ENCODE results near the gene SLC13A3. TPM values are rescaled to one million over a fixed set of nuclear protein-coding genes. Genes with fewer than 3 reads are reported as not detected.

The SLC13A3 gene
- total and polyA plus RNA-seq, 9 donors = 0.36 to 7.1 (median 4.6) TPM

DNA sequence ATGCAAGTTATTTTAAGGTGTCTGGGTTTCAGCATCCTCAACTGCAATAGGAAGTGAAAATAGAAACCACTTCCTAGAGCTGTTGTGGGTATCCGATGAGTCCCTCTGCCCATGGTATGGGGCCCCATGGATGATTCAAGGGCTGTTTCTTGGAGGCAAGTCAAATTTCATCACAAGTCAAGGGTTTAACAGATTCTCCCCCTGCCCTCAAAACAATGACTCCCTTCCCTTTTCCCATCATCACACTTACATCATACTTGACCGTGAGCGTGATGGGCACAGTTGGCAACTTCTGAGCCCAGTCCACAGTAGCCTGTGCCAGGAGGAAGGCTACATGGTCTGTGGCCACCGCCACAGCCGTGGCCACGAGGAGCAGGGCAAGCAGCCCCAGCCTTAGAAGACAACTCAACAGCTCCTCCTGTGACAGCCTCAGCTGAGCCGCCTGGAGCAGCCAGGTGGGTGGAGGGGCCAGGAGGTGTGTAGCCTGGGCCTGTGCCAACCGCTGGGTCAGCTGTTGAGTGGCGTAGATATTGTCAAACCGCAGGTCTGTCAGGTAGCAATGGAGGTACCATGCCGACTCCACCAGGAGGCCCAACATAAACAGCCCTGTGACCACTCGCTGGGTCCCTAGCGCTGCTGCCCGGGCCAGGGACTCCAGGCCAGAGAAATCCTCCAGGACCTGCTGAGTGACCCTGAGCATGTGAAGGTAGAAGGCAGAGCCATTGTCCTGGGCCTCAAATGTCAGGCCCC, 106.0 kb downstream of the SLC13A3 start:
- Histone ChIP-seq H3K4me1 (ENCODE audit: insufficient read depth) (no peaks in the 10 kb centered on the region), H3K4me3 (no peak overlapping the region), H3K27ac (no peak overlapping the region), H3K27me3 (no peaks in the 10 kb centered on the region), H3K9me3 (no peaks in the 10 kb centered on the region), H3K36me3 (no peaks in the 10 kb centered on the region)
- no peak for TF ChIP-seq EP300 (IDR thresholded peaks at IDR 0.05)
- TF ChIP-seq POLR2A (IDR thresholded peaks at IDR 0.05) = no peak
- TF ChIP-seq, protein P1, sequence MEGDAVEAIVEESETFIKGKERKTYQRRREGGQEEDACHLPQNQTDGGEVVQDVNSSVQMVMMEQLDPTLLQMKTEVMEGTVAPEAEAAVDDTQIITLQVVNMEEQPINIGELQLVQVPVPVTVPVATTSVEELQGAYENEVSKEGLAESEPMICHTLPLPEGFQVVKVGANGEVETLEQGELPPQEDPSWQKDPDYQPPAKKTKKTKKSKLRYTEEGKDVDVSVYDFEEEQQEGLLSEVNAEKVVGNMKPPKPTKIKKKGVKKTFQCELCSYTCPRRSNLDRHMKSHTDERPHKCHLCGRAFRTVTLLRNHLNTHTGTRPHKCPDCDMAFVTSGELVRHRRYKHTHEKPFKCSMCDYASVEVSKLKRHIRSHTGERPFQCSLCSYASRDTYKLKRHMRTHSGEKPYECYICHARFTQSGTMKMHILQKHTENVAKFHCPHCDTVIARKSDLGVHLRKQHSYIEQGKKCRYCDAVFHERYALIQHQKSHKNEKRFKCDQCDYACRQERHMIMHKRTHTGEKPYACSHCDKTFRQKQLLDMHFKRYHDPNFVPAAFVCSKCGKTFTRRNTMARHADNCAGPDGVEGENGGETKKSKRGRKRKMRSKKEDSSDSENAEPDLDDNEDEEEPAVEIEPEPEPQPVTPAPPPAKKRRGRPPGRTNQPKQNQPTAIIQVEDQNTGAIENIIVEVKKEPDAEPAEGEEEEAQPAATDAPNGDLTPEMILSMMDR (IDR thresholded peaks at IDR 0.05) = no peak
- DNase-seq = no peak
- WGBS, 3 donors = 84 to 89% (median 87%) methylated on average over 13 to 14 of the region's 14 CpGs
- intact Hi-C loops (cut with DNase I) = no loop called here

DNA sequence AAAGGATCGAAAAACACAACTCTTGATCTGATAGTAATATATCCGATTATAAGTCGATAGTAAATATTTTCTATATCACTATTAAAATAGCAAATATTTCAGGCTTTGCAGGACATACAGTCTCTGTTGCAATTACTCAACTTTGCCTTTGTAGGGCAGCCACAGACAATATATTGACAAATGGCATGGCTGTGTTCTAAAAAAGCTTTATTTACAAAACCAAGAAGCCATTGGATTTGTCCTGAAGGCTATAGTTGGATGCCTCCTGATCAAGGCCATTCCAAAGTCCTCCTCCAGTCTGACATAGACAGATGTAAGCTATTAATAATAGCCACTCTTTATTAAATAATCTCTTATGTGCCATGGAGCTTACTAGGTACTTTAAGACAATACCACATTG, 106.7 kb downstream of the SLC13A3 start:
- no peaks in the 10 kb centered on the region for H3K9me3 ChIP-seq
- WGBS, 3 donors = 81 to 84% (median 82%) methylated on average over 3 of the region's 3 CpGs
- TF ChIP-seq POLR2A (IDR thresholded peaks at IDR 0.05) (no peak), EP300 (IDR thresholded peaks at IDR 0.05) (no peak)
- TF ChIP-seq, protein P1 (IDR thresholded peaks at IDR 0.05) = no peak
- no peak overlapping the region for H3K4me3 ChIP-seq
- no peak for DNase-seq
- H3K4me1 ChIP-seq (ENCODE audit: insufficient read depth) = no peaks in the 10 kb centered on the region
- no peak overlapping the region for H3K27ac ChIP-seq
- intact Hi-C loops (cut with DNase I) = no loop called here
- no peaks in the 10 kb centered on the region for H3K36me3 ChIP-seq
- H3K27me3 ChIP-seq = no peaks in the 10 kb centered on the region

DNA sequence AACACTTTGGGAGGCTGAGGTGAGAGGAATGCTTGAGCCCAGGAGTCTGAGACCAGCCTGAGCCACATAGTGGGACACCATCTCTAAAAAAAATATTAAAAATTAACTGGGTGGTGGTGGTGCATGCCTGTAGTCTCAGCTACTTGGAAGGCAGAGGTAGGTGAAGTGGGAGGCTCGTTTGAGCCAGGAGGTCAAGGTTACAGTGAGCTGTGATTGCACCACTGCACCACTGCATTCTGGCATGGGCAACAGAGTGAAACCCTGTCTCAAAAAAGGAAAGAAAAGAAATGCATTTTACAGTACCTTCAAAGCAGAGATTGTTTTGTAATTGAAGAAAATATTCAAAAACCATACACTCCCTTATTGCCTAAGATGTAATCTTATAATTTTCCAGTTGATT, 107.3 kb downstream of the SLC13A3 start:
- no peaks in the 10 kb centered on the region for H3K9me3 ChIP-seq
- TF ChIP-seq EP300 (IDR thresholded peaks at IDR 0.05) = no peak
- TF ChIP-seq POLR2A (IDR thresholded peaks at IDR 0.05) = no peak
- TF ChIP-seq, protein P1 (IDR thresholded peaks at IDR 0.05) = no peak
- DNase-seq = no peak
- no peaks in the 10 kb centered on the region for H3K36me3 ChIP-seq
- intact Hi-C loops (cut with DNase I) = no loop called here
- no peak overlapping the region for H3K4me3 ChIP-seq
- H3K4me1 ChIP-seq (ENCODE audit: insufficient read depth) = no peaks in the 10 kb centered on the region
- 5% methylated on average over 1 of the region's 1 CpG for WGBS, 3 donors
- no peak overlapping the region for H3K27ac ChIP-seq
- H3K27me3 ChIP-seq = no peaks in the 10 kb centered on the region

DNA sequence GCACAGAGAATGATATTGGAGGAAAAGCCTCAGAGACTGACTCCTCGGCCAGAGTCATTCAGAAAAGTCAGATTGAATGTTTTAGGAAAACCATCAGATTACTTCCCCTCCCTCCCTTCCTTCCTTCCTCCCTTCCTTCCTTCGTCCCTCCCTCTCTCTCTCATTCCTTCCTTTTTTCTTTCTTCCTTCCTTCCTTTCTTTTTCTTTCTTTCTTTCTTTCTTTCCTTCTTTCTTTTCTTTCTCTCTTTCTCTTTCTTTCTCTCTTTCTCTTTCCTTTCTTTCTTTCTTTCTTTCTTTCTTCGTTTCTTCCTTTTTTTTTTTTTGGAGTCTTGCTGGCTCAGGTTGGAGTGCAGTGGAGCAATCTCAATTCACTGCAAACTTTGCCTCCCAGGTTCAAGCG, 108.2 kb downstream of the SLC13A3 start:
- no peak for DNase-seq
- H3K27me3 ChIP-seq = no peaks in the 10 kb centered on the region

More for the DNA sequence above, 108.2 kb downstream of the SLC13A3 start:
- Histone ChIP-seq H3K27ac (no peak overlapping the region), H3K4me1 (ENCODE audit: insufficient read depth) (no peaks in the 10 kb centered on the region), H3K4me3 (no peak overlapping the region), H3K36me3 (no peaks in the 10 kb centered on the region), H3K9me3 (no peaks in the 10 kb centered on the region)
- no peak for TF ChIP-seq EP300 (IDR thresholded peaks at IDR 0.05)
- TF ChIP-seq, protein P1 (IDR thresholded peaks at IDR 0.05) = no peak
- no peak for TF ChIP-seq POLR2A (IDR thresholded peaks at IDR 0.05)
- 75 to 81% (median 80%) methylated on average over 4 of the region's 4 CpGs for WGBS, 3 donors
- intact Hi-C loops (cut with DNase I) = no loop called here

All from ovary (tissue), 9 donors.